ENCODE measurements around the gene C1orf105. TPM values are rescaled to one million over a fixed set of nuclear protein-coding genes. Genes with fewer than 3 reads are reported as not detected.
"Not testable (repeated sequence)": the region's sequence is repeated elsewhere in the genome, so short reads cannot be mapped to it uniquely, and the experiment has no call there.

The C1orf105 gene
- polyA plus RNA-seq (2012; ENCODE audit: insufficient read depth, insufficient read length): not detected

- no peak within 1 kb of the TSS for H3K4me3 ChIP-seq (ENCODE audit: low read length)
- no peak for DNase-seq (ENCODE audit: low read depth, low spot score)
These were observed at the start of gene C1orf105 for GRCh38 chr1:172420385-172420784. Gene C1orf105 (plus strand): TSS chr1:172420685. CDS start chr1:172420886, 201 bp downstream.

GRCh38 chr1:172371646-172372045, 48.8 kb upstream of the C1orf105 start:
- DNase-seq (ENCODE audit: low read depth, low spot score): not testable (repeated sequence)

GRCh38 chr1:172373864-172374263, 46.6 kb upstream of the C1orf105 start:
- H3K4me3 ChIP-seq (ENCODE audit: low read length): no peak overlapping the region
- DNase-seq (ENCODE audit: low read depth, low spot score): no peak

More at GRCh38 chr1:172371646-172372045, 48.8 kb upstream of the C1orf105 start:
- H3K4me3 ChIP-seq (ENCODE audit: low read length): not testable (repeated sequence)

DNA sequence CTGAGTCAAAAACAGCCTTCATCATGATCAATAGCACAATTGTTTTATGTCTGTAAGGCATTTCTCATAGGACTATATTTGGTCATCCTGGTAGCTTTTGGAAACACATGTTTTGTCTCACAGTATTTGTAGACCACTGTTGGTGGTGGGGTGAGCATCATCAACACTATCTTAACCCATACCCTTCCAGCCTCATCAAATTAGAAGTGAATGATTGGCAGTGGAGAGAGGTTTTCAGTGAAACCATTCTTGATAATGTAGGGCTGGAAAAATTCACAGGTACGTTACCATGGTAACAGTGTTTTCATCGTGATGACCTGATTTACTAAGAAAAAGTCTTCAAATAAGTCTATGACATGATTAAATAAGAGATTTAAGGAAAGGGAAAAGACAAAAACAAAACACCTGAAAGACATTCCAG, 45.3 kb upstream of the C1orf105 start:
- no peak for DNase-seq (ENCODE audit: low read depth, low spot score)

DNA sequence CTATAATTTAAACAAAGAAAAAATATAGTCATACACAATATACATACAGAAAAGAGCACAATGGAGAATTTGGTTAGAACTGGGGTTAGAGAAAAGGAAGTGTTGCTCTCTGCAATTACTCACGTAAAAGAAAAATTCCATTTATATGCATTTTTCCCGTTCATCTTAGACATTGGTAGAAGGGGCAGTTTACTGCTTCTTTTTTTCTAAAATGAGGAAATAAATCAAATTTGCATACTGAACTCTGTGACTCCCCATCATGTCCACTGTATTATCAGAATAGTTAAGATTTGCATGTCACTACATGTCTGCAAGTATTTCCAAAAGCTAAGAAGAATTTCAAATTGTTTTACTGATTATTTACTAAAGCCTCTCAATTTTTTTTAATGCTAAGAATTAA, 44.1 kb upstream of the C1orf105 start:
- no peak for DNase-seq (ENCODE audit: low read depth, low spot score)
- no peak overlapping the region for H3K4me3 ChIP-seq (ENCODE audit: low read length)

More for the DNA sequence above, 45.3 kb upstream of the C1orf105 start:
- no peak overlapping the region for H3K4me3 ChIP-seq (ENCODE audit: low read length)

GRCh38 chr1:172377565-172377964, 42.9 kb upstream of the C1orf105 start:
- no peak for DNase-seq (ENCODE audit: low read depth, low spot score)
- no peak overlapping the region for H3K4me3 ChIP-seq (ENCODE audit: low read length)

GRCh38 chr1:172378109-172378760, 42.2 kb upstream of the C1orf105 start:
- no peak for DNase-seq (ENCODE audit: low read depth, low spot score)
- no peak overlapping the region for H3K4me3 ChIP-seq (ENCODE audit: low read length)

DNA sequence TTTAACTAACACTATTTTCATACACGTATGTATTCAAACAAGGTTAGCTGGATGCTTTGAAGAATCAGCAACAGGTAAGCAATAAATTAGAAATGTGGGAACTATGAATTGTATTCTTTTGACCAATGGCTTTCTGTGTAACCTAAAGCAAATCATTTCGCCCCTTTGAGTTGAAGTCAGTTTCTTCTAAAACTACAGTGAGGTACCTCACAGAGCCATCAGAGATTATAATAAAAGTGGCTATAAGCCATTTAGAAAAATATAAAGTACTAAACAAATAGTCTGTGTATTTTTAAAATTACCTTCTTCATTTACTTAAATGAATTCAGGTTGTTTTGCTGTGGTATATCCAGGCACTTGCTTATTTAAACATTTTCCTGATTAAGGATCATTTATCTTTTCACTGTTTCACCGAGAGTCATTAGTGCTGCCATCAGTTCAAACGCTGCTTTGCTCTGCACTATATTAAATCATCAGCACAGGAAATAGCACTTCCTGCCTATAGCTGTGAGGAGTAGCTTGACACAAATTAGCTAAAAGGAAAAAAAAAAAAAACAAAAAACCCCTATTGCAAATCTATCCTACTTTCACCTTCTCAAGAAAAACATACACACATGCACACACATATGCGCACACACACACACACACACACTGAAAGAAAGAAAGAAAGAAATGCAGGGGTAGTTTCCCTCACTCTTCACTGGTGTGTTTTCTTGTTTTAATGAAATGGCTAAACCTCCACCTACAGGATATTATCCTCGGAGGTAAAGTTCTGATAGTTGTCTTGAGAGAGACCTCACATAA, 39.8 kb upstream of the C1orf105 start:
- peak; percentile 76 for DNase-seq (ENCODE audit: low read depth, low spot score)
- peak overlapping the region; percentile 10 for H3K4me3 ChIP-seq (ENCODE audit: low read length)

DNA sequence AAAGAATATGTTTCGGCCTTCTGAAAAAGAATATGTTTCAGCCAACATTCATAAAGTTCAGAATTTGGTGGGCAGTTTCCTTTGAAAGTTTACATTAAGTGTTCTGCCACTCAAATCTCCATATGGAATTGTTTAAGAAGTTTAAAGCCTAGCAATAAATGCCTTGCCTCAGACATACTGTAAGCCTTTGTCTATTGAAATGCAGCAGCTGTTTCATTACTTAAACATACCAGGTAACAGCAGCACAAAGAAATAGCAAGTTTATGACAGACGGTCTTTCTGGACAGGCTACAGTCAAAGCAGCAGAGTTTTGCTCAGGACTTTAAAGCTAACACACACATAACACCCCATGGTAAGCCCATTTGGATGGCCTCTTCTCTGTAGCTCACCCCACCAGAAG, 38.5 kb upstream of the C1orf105 start:
- H3K4me3 ChIP-seq (ENCODE audit: low read length): no peak overlapping the region
- no peak for DNase-seq (ENCODE audit: low read depth, low spot score)

GRCh38 chr1:172382406-172382805, 38.1 kb upstream of the C1orf105 start:
- DNase-seq (ENCODE audit: low read depth, low spot score): no peak
- no peak overlapping the region for H3K4me3 ChIP-seq (ENCODE audit: low read length)

- DNase-seq (ENCODE audit: low read depth, low spot score): no peak
- H3K4me3 ChIP-seq (ENCODE audit: low read length): no peak overlapping the region
These were observed 37.5 kb upstream of the C1orf105 start for GRCh38 chr1:172382990-172383389.

- DNase-seq (ENCODE audit: low read depth, low spot score): no peak
- H3K4me3 ChIP-seq (ENCODE audit: low read length): no peak overlapping the region
These were observed 36.9 kb upstream of the C1orf105 start for GRCh38 chr1:172383536-172383935.

- DNase-seq (ENCODE audit: low read depth, low spot score): no peak
- H3K4me3 ChIP-seq (ENCODE audit: low read length): no peak overlapping the region
These were observed 35.8 kb upstream of the C1orf105 start for GRCh38 chr1:172384656-172385055.

GRCh38 chr1:172386046-172386445, 34.4 kb upstream of the C1orf105 start:
- DNase-seq (ENCODE audit: low read depth, low spot score): no peak
- no peak overlapping the region for H3K4me3 ChIP-seq (ENCODE audit: low read length)

- no peak overlapping the region for H3K4me3 ChIP-seq (ENCODE audit: low read length)
- DNase-seq (ENCODE audit: low read depth, low spot score): no peak
These were observed 32.0 kb upstream of the C1orf105 start for GRCh38 chr1:172388490-172388889.

GRCh38 chr1:172390301-172390682, 30.2 kb upstream of the C1orf105 start:
- no peak overlapping the region for H3K4me3 ChIP-seq (ENCODE audit: low read length)
- DNase-seq (ENCODE audit: low read depth, low spot score): no peak

GRCh38 chr1:172390683-172391551, 29.6 kb upstream of the C1orf105 start:
- no peak overlapping the region for H3K4me3 ChIP-seq (ENCODE audit: low read length)
- DNase-seq (ENCODE audit: low read depth, low spot score): no peak

DNA sequence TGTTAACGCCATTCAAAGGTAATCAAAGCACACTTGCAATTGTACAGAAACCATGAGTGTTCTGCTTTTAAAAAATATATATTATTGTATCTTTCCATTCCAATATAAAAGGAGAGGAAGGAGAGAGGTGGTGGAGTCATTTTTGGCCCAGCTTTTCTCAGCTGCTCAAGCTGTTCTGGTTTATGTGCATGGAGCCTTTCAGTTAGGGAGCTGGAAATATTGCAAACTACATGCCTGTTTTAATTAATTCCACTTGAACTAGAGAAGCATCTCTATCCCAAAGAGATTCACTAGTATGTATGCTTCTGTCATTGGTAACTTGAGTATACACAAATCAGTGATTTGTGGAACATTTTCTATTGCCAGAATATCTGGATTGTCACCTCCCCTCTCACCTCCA, 28.5 kb upstream of the C1orf105 start:
- H3K4me3 ChIP-seq (ENCODE audit: low read length): no peak overlapping the region
- no peak for DNase-seq (ENCODE audit: low read depth, low spot score)

DNA sequence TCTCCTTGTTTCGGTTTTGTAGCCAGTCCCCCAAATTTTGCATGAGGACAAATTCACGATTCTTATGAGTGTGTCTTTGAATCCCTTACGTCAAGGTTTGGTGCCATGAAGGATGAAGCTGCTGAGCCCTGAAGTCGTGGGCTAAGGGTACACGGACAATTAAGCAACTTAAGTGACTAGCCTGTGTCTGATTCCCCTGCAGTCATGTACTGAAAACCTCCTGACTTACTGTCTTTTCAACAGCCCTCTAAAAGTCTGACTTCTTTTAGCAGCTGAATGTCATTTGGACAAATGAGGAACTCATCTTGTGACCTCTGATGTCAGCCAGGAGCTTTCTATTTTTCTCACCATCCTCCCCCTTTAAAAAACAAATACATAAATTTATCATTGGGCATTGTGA, 27.1 kb upstream of the C1orf105 start:
- DNase-seq (ENCODE audit: low read depth, low spot score): no peak
- no peak overlapping the region for H3K4me3 ChIP-seq (ENCODE audit: low read length)

All from Jurkat, Clone E6-1 (cell line).